Activated T-helper 1 cell treated with anti-CD3 and anti-CD28 coated beads, Interleukin-12 subunit alpha, Interleukin-12 subunit beta, Interleukin-2, Interleukin-4 antibody, amounts not matched to agents 30 ng/mL and 10 ng/mL and 1 ng/mL, durations not matched to agents 14 hours and 24 hours and 36 hours (primary cell): ENCODE measurements around the gene RAB1A. TPM values are rescaled to one million over a fixed set of nuclear protein-coding genes. Genes with fewer than 3 reads are reported as not detected.
"Not testable (repeated sequence)": the region's sequence is repeated elsewhere in the genome, so short reads cannot be mapped to it uniquely, and the experiment has no call there.

ENCODE experiments used
- DNase-seq: peaks from one replicate; pipeline ENCODE4 v3.0.0; 2021; ENCODE audit warnings: low spot score
- H3K27ac Mint-ChIP-seq: one replicate; pipeline ENCODE4 v1.8.0; 2021; ENCODE audit warnings: mild to moderate bottlenecking, mixed read lengths
- H3K27me3 Mint-ChIP-seq: one replicate; pipeline ENCODE4 v1.8.0; 2022; ENCODE audit warnings: mild to moderate bottlenecking, moderate library complexity, mixed read lengths; ENCODE audit not compliant: insufficient read depth
- H3K36me3 Mint-ChIP-seq: one replicate; pipeline ENCODE4 v1.8.0; 2021; ENCODE audit warnings: low read depth, mixed read lengths
- H3K4me1 Mint-ChIP-seq: one replicate; pipeline ENCODE4 v1.8.0; 2021; ENCODE audit warnings: low read depth, mixed read lengths
- H3K4me3 Mint-ChIP-seq: one replicate; pipeline ENCODE4 v1.8.0; 2021; ENCODE audit warnings: mild to moderate bottlenecking, moderate library complexity, mixed read lengths
- H3K9me3 Mint-ChIP-seq: one replicate; pipeline ENCODE4 v1.8.0; 2021; ENCODE audit warnings: mixed read lengths
- intact Hi-C: fragments of 100-400 bp; cut with micrococcal nuclease; formaldehyde crosslinking; loops from one replicate; pipeline ENCODE4 v1.15.1; 2024
- total RNA-seq: library from RNA; stranded (reverse); gene quantifications from 2 replicates; pipeline ENCODE4 v1.2.3, GENCODE V29; 2022

The RAB1A gene
- total RNA-seq, 1 donor from 2014 or later = 81.6 TPM

DNA sequence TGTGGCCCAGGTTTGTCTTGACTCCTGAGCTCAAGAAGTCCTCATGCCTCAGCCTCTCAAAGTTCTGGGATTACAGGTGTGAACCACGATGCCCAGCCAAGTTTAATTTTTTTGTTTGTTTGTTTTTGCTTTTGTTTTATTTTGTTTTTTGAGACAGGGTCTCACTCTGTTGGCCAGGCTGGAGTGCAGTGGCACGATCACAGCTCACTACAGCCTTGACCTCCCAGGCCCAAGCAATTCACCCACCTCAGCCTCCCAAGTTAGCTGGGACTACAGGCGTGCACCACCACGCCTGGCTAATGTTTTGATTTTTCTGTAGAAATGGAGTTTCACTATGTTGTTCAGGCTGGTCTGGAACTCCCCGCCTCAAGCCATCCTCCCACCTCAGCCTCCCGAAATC lies 29.4 kb upstream of the RAB1A start:
- peaks cover 3% of the 10 kb centered on the region for H3K27me3 Mint-ChIP-seq
- H3K4me1 Mint-ChIP-seq = peaks cover 19% of the 10 kb centered on the region
- H3K9me3 Mint-ChIP-seq = no peaks in the 10 kb centered on the region
- H3K36me3 Mint-ChIP-seq = no peaks in the 10 kb centered on the region
- DNase-seq = no peak
- H3K27ac Mint-ChIP-seq = no peak overlapping the region
- no peak overlapping the region for H3K4me3 Mint-ChIP-seq
- intact Hi-C loops = no loop called here

DNA sequence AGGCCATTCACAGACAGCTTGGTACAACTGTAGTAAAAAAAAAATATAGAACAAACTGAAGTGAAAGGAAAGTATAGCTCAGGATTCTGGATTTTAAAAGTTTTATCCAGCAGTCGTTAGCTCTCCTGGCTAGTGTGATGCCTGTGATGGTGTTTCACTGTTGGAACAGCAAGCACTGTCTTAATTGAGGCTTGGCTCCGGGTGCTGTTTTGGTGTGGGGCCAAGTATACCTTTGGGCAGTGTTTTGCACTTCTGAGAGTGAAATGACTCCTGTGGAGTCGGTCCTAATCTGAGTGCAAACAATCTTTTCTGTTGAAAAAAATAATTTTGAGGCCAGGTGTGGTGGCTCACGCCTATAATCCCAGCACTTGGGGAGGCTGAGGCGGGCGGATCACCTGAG lies 28.7 kb upstream of the RAB1A start:
- Mint-ChIP-seq H3K9me3 (no peaks in the 10 kb centered on the region), H3K4me1 (peaks cover 14% of the 10 kb centered on the region), H3K4me3 (no peak overlapping the region), H3K36me3 (no peaks in the 10 kb centered on the region), H3K27ac (no peak overlapping the region), H3K27me3 (peaks cover 3% of the 10 kb centered on the region)
- intact Hi-C loops = no loop called here
- no peak for DNase-seq

DNA sequence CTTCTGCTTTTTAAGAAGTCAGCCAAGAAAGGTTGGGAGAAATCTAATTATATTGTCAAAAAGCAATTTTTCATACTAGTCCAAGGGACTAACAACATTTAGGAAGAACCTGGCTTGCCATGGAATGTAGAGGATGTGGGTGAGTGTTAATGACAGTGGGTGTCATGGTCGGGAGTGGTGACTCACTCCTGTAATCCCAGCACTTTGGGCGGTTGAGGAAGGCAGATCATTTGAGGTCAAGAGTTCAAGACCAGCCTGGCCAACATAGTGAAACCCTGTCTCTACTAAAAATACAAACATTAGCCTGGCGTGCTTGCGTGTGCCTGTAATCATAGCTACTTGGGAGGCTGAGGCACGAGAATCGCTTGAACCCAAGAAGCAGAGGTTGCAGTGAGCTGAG lies 27.9 kb upstream of the RAB1A start:
- intact Hi-C loops, H3K9me3 Mint-ChIP-seq, DNase-seq, H3K36me3 Mint-ChIP-seq, H3K4me3 Mint-ChIP-seq, H3K27me3 Mint-ChIP-seq, H3K4me1 Mint-ChIP-seq, H3K27ac Mint-ChIP-seq: not testable (repeated sequence)

DNA sequence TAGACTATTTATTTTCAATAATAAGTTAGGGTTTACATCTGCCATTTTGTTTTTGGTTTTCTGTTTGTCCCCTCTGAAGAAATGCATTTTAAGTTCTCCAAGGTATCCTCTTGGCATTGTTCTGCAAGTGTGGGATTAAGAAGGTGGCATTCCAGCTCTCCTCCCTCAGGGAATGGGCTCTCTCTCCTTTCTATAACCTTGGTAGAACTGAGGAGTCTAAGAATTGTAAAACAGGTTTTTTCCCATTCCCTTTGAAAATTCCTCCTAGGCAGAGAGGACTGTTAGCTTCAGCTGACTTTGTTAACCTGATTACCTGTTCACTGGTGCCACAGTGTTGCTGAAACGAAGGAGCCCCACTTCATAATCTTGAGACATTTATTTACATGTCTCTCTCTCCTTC lies 26.1 kb upstream of the RAB1A start:
- Mint-ChIP-seq H3K36me3 (no peaks in the 10 kb centered on the region), H3K27ac (no peak overlapping the region), H3K4me3 (no peak overlapping the region), H3K9me3 (no peaks in the 10 kb centered on the region), H3K27me3 (peaks cover 3% of the 10 kb centered on the region), H3K4me1 (peaks cover 10% of the 10 kb centered on the region)
- intact Hi-C loops = no loop called here
- no peak for DNase-seq

DNA sequence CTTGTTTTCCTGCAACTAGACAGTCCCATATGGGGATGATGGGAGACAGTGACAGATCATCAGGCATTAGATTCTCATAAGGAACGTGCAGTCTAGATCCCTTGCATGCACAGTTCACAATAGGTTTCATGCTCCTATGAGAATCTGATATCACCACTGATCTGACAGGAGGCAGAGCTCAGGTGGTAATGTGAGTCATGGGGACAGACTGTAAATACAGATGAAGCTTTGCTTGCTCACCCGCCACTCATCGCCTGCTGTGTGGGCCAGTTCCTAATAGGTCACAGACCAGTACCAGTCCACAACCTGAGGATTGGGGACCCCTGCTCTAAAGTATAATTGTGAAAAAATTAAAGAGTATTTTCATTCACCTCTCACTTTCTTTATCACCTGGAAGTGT lies 23.6 kb upstream of the RAB1A start:
- Mint-ChIP-seq H3K4me1 (no peaks in the 10 kb centered on the region), H3K27me3 (peaks cover 7% of the 10 kb centered on the region), H3K27ac (no peak overlapping the region), H3K9me3 (no peaks in the 10 kb centered on the region), H3K4me3 (no peak overlapping the region), H3K36me3 (no peaks in the 10 kb centered on the region)
- DNase-seq = no peak
- intact Hi-C loops = no loop called here

DNA sequence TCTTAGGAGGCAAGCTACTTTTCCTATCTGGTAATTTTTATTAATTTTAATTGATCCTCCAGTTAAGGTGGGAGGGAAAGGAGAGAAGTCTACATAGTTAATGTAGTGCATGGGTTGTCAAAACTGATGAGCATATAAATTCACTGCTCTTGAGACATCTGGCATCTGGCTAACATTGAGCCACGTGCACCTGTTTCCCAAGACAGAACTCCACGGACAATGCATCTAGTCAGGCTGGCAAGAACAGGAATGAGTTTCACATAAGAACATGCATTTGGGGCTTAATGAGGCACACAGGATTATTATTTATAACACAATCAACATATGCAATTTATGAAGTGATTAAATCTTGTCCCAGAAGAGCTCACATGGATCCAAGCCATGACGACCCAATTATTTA lies 16.2 kb upstream of the RAB1A start:
- H3K9me3 Mint-ChIP-seq = no peaks in the 10 kb centered on the region
- no peaks in the 10 kb centered on the region for H3K36me3 Mint-ChIP-seq
- no peak for DNase-seq
- H3K4me1 Mint-ChIP-seq = no peaks in the 10 kb centered on the region
- intact Hi-C loops = no loop called here
- H3K27me3 Mint-ChIP-seq = peaks cover 25% of the 10 kb centered on the region
- H3K4me3 Mint-ChIP-seq = no peak overlapping the region
- no peak overlapping the region for H3K27ac Mint-ChIP-seq

DNA sequence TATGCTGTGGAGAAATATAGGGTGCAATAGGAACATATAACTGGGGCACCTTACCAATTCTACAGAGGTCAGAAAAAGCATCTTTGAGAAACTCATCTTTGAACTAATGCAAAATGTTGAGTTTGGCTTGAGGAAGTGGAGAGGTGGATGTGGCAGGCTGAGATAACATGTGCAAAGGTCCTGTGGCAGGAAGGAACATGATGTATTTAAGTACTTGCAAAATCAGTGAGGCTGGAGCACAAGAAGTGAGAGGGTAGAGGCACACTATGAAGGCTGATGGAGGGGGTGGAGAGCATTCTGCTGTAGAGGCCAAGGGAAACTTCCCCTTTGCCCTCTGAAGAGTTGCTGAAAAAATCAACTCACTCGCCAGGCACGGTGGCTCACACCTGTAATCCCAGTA lies 14.7 kb upstream of the RAB1A start:
- H3K36me3 Mint-ChIP-seq = no peaks in the 10 kb centered on the region
- DNase-seq = no peak
- intact Hi-C loops = no loop called here
- H3K9me3 Mint-ChIP-seq = no peaks in the 10 kb centered on the region
- H3K27ac Mint-ChIP-seq = no peak overlapping the region
- no peak overlapping the region for H3K4me3 Mint-ChIP-seq
- H3K4me1 Mint-ChIP-seq = no peaks in the 10 kb centered on the region
- H3K27me3 Mint-ChIP-seq = peaks cover 23% of the 10 kb centered on the region

DNA sequence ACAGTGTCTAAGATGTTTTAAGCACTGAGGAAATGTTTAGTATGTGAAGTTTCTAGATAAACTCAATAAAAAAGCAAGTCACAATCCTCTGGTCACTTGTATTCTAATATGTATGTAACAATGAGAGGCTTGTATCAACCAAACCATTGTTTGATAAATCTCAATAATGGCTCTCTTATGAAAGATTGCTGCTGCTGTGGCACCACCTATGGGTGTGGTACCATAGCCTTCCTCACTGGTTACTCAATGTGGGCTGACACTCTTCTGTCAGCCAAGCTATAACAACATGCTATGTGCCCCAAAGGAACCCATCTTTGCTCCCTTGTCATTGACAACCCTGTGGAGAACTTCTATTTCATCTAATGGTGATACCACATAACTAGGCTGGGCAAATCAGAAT lies 12.6 kb upstream of the RAB1A start:
- intact Hi-C loops = no loop called here
- H3K27ac Mint-ChIP-seq = no peak overlapping the region
- DNase-seq = no peak
- peaks cover 22% of the 10 kb centered on the region for H3K27me3 Mint-ChIP-seq
- no peak overlapping the region for H3K4me3 Mint-ChIP-seq
- H3K36me3 Mint-ChIP-seq = no peaks in the 10 kb centered on the region
- H3K9me3 Mint-ChIP-seq = no peaks in the 10 kb centered on the region
- no peaks in the 10 kb centered on the region for H3K4me1 Mint-ChIP-seq

DNA sequence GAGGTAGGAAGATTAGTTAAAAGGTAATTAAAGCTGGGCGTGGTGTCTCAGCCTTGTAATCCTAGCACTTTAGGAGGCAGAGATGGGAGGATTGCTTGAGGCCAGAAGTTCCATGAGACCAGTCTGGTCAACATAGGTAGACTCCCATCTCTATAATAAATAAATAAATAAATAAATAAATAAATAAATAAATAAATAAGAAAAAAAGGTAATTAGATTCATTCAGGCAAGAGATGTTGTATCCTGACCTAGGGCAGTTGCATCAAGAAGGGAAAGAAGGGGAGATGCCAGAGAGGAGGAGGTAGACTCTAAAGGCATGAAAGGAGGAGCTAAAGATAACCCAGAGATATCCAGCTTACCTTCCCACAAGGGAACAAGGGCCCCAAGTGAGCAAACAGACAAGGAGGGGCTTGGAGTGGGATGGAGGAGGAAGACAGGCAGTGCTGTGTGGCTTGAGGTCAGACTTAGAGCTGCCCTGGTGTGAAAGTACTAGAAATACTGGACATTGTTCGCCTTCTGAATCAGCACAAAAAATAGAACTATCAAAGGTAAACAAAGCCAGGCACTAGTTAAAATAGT lies 7.4 kb upstream of the RAB1A start:
- Mint-ChIP-seq H3K9me3 (no peaks in the 10 kb centered on the region), H3K4me3 (no peak overlapping the region), H3K27ac (no peak overlapping the region), H3K4me1 (no peaks in the 10 kb centered on the region), H3K36me3 (no peaks in the 10 kb centered on the region), H3K27me3 (peaks cover 14% of the 10 kb centered on the region)
- DNase-seq = no peak
- intact Hi-C loops = loop anchor here (10.0 kb wide), 1 partner anchor 382 kb away; no protein-coding TSS in a partner anchor

DNA sequence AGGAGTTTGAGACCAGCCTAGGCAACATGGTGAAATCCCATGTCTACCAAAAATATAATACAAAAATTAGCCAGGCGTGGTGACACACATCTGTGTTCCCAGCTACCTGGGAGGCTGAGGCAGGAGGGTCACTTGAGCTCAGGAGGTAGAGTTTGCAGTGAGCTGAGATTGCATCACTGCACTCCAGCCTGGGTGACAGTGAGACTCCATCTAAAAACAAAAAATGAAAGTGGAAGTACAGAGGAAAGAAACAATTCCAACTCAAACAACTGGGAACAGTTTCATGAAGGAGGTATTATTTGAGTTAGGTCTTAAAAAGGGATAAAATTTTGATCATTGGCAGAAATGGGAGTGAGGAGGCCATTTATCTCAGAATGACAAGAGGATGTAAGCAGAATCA lies 6.3 kb upstream of the RAB1A start:
- DNase-seq = no peak
- peaks cover 20% of the 10 kb centered on the region for H3K27me3 Mint-ChIP-seq
- H3K27ac Mint-ChIP-seq = no peak overlapping the region
- H3K4me1 Mint-ChIP-seq = peaks cover under 1% of the 10 kb centered on the region
- intact Hi-C loops = loop anchor here (10.0 kb wide), 1 partner anchor 381 kb away; no protein-coding TSS in a partner anchor
- no peaks in the 10 kb centered on the region for H3K9me3 Mint-ChIP-seq
- H3K36me3 Mint-ChIP-seq = no peaks in the 10 kb centered on the region
- H3K4me3 Mint-ChIP-seq = no peak overlapping the region

DNA sequence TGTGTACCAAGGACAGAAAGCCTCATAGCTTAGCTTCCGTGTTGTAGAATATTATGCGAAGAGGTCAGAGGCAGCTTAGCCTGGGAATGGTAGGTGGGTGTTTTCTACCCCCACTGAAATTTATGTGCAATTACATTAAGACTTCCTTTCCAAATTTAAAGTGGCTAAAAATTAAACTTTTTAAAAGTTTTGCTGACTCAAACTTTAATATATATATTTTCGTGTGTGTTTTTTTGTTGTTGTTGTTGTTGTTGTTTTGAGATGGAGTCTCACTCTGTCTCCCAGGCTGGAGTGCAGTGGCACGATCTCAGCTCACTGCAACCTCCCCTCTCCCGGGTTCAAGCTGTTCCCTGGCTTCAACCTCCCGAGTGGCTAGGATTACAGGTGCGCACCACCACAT lies 4.3 kb upstream of the RAB1A start:
- intact Hi-C loops = loop anchor here (5.0 to 10.0 kb wide), 2 partner anchors 379 to 438 kb away; no protein-coding TSS in a partner anchor
- H3K27ac Mint-ChIP-seq = no peak overlapping the region
- peaks cover 16% of the 10 kb centered on the region for H3K27me3 Mint-ChIP-seq
- H3K4me3 Mint-ChIP-seq = no peak overlapping the region
- DNase-seq = no peak
- H3K36me3 Mint-ChIP-seq = peaks cover 4% of the 10 kb centered on the region
- H3K9me3 Mint-ChIP-seq = no peaks in the 10 kb centered on the region
- peaks cover 9% of the 10 kb centered on the region for H3K4me1 Mint-ChIP-seq

DNA sequence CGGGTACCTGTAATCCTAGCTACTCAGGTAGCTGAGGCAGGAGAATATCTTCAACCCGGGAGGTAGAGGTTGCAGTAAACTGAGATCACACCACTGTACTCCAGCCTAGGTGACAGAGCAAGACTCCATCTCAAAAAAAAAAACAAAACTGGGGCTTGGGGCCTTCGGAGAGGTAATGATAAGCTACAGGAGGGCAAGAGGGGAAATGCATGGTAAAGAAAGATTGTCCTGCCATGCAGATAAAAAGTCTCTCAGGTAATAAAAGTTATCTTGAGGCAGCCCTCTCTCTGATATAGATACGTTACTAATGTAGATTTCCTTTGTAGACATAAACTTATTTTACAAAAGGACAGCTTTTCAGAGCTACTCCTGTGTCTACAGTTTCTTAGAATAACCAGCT lies 3.7 kb upstream of the RAB1A start:
- H3K27me3 Mint-ChIP-seq = peaks cover 16% of the 10 kb centered on the region
- H3K9me3 Mint-ChIP-seq = no peaks in the 10 kb centered on the region
- no peak for DNase-seq
- no peak overlapping the region for H3K4me3 Mint-ChIP-seq
- H3K36me3 Mint-ChIP-seq = peaks cover 4% of the 10 kb centered on the region
- no peak overlapping the region for H3K27ac Mint-ChIP-seq
- intact Hi-C loops = loop anchor here (5.0 to 10.0 kb wide), 2 partner anchors 379 to 439 kb away; no protein-coding TSS in a partner anchor
- H3K4me1 Mint-ChIP-seq = peaks cover 12% of the 10 kb centered on the region

DNA sequence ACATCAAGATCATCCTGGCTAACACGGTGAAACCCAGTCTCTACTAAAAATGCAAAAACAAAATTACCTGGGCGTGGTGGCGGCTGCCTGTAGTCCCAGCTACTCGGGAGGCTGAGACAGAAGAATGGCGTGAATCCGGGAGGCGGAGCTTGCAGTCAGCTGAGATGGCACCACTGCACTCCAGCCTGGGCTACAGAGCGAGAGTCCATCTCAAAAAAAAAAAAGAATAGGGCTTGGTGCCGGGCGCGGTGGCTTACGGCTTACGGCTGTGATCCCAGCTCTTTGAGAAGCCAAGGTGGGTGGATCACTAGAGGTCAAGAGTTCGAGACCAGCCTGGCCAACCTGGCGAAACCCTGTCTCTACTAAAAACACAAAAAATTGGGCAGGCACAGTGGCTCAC lies 3.0 kb upstream of the RAB1A start:
- Mint-ChIP-seq H3K27me3 (peaks cover 16% of the 10 kb centered on the region), H3K4me1 (peaks cover 19% of the 10 kb centered on the region)
- not testable (repeated sequence) for H3K9me3 Mint-ChIP-seq, DNase-seq, H3K4me3 Mint-ChIP-seq, H3K36me3 Mint-ChIP-seq, H3K27ac Mint-ChIP-seq
- intact Hi-C loops = loop anchor here (5.0 to 10.0 kb wide), 2 partner anchors 378 to 439 kb away; no protein-coding TSS in a partner anchor
